Measurements from ENCODE around the gene ROBO1. TPM values are rescaled to one million over a fixed set of nuclear protein-coding genes. Genes with fewer than 3 reads are reported as not detected.

The ROBO1 gene
- total RNA-seq, 1 experiment from 2014 or later, result 33.9 TPM

DNA sequence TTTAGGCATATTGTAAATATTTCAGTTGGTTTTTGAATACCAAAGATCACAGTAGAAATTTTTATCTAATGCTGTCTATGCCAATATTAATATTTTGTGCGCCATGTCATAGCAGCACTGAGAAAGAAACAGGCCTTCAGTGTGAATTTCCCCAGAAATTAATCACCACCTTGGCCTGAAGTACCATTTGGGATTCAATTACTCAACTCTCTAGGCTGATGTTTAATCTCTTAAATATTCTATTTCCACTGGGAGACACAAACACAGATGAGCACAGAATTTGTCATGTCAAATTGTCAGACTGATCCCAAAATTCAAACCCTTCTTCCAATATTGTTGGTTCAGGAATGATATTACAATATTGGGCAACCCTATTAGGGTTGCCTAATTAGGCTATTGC, 509.3 kb downstream of the ROBO1 start:
- CTCF ChIA-PET, result no interaction called here
- Mint-ChIP-seq H3K4me1 (ENCODE audit: low read depth, unreplicated experiment) (no peaks in the 10 kb centered on the region), H3K4me3 (ENCODE audit: low read depth, unreplicated experiment) (no peak overlapping the region), H3K27ac (ENCODE audit: unreplicated experiment) (no peak overlapping the region), H3K27me3 (ENCODE audit: unreplicated experiment) (no peaks in the 10 kb centered on the region), H3K9me3 (ENCODE audit: low read depth, unreplicated experiment) (no peaks in the 10 kb centered on the region), H3K36me3 (ENCODE audit: insufficient read depth, unreplicated experiment) (no peaks in the 10 kb centered on the region)
- no peak for DNase-seq
- no TSS peak for BruUV-seq (replicated peaks)
- TF ChIP-seq, protein P1, sequence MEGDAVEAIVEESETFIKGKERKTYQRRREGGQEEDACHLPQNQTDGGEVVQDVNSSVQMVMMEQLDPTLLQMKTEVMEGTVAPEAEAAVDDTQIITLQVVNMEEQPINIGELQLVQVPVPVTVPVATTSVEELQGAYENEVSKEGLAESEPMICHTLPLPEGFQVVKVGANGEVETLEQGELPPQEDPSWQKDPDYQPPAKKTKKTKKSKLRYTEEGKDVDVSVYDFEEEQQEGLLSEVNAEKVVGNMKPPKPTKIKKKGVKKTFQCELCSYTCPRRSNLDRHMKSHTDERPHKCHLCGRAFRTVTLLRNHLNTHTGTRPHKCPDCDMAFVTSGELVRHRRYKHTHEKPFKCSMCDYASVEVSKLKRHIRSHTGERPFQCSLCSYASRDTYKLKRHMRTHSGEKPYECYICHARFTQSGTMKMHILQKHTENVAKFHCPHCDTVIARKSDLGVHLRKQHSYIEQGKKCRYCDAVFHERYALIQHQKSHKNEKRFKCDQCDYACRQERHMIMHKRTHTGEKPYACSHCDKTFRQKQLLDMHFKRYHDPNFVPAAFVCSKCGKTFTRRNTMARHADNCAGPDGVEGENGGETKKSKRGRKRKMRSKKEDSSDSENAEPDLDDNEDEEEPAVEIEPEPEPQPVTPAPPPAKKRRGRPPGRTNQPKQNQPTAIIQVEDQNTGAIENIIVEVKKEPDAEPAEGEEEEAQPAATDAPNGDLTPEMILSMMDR (IDR thresholded peaks at IDR 0.05; ENCODE audit: unreplicated experiment), result no peak
- intact Hi-C loops (cut with micrococcal nuclease; ENCODE audit: unreplicated experiment), result no loop called here

- H3K36me3 Mint-ChIP-seq (ENCODE audit: insufficient read depth, unreplicated experiment), result no peaks in the 10 kb centered on the region
- H3K27ac Mint-ChIP-seq (ENCODE audit: unreplicated experiment), result no peak overlapping the region
- no peaks in the 10 kb centered on the region for H3K9me3 Mint-ChIP-seq (ENCODE audit: low read depth, unreplicated experiment)
- CTCF ChIA-PET, result no interaction called here
- no peak overlapping the region for H3K4me3 Mint-ChIP-seq (ENCODE audit: low read depth, unreplicated experiment)
- BruUV-seq (replicated peaks), result no TSS peak
- intact Hi-C loops (cut with micrococcal nuclease; ENCODE audit: unreplicated experiment), result no loop called here
- TF ChIP-seq, protein P1 (IDR thresholded peaks at IDR 0.05; ENCODE audit: unreplicated experiment), result no peak
- H3K4me1 Mint-ChIP-seq (ENCODE audit: low read depth, unreplicated experiment), result no peaks in the 10 kb centered on the region
- no peaks in the 10 kb centered on the region for H3K27me3 Mint-ChIP-seq (ENCODE audit: unreplicated experiment)
- DNase-seq, result no peak
Observed at GRCh38 chr3:79257791-79258190, 510.0 kb downstream of the ROBO1 start.

- no peak for DNase-seq
Observed at GRCh38 chr3:79255702-79256101, 512.1 kb downstream of the ROBO1 start.

DNA sequence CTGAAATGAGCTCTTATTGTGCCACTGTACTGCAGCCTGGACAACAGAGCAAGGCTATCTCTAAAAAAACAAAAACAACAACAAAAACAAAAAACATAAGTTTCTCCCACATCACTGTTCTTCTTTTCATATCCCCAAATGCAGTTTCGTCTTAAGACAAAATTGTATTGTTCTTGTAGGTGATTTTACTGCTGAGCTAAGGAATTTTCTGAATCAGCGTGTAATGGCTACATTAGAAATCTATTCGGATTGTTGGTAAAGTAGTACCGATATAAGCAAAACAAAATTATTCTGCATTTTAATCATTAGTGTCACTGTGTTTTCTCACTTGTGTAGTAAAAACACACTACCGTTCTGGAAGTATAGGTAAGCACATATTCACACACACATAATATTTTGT, 512.5 kb downstream of the ROBO1 start:
- no peaks in the 10 kb centered on the region for H3K36me3 Mint-ChIP-seq (ENCODE audit: insufficient read depth, unreplicated experiment)
- H3K4me1 Mint-ChIP-seq (ENCODE audit: low read depth, unreplicated experiment), result no peaks in the 10 kb centered on the region
- no peaks in the 10 kb centered on the region for H3K27me3 Mint-ChIP-seq (ENCODE audit: unreplicated experiment)
- intact Hi-C loops (cut with micrococcal nuclease; ENCODE audit: unreplicated experiment), result no loop called here
- DNase-seq, result no peak
- CTCF ChIA-PET, result no interaction called here
- H3K27ac Mint-ChIP-seq (ENCODE audit: unreplicated experiment), result no peak overlapping the region
- BruUV-seq (replicated peaks), result no TSS peak
- no peaks in the 10 kb centered on the region for H3K9me3 Mint-ChIP-seq (ENCODE audit: low read depth, unreplicated experiment)
- H3K4me3 Mint-ChIP-seq (ENCODE audit: low read depth, unreplicated experiment), result no peak overlapping the region
- TF ChIP-seq, protein P1 (IDR thresholded peaks at IDR 0.05; ENCODE audit: unreplicated experiment), result no peak

More at GRCh38 chr3:79255702-79256101, 512.1 kb downstream of the ROBO1 start:
- H3K4me3 Mint-ChIP-seq (ENCODE audit: low read depth, unreplicated experiment), result no peak overlapping the region
- H3K27me3 Mint-ChIP-seq (ENCODE audit: unreplicated experiment), result no peaks in the 10 kb centered on the region
- no peaks in the 10 kb centered on the region for H3K9me3 Mint-ChIP-seq (ENCODE audit: low read depth, unreplicated experiment)
- intact Hi-C loops (cut with micrococcal nuclease; ENCODE audit: unreplicated experiment), result no loop called here
- BruUV-seq (replicated peaks), result no TSS peak
- H3K36me3 Mint-ChIP-seq (ENCODE audit: insufficient read depth, unreplicated experiment), result no peaks in the 10 kb centered on the region
- TF ChIP-seq, protein P1 (IDR thresholded peaks at IDR 0.05; ENCODE audit: unreplicated experiment), result no peak
- H3K27ac Mint-ChIP-seq (ENCODE audit: unreplicated experiment), result no peak overlapping the region
- CTCF ChIA-PET, result no interaction called here
- no peaks in the 10 kb centered on the region for H3K4me1 Mint-ChIP-seq (ENCODE audit: low read depth, unreplicated experiment)
